A172 (cell line): ENCODE results near the gene ATP5F1B. TPM values are rescaled to one million over a fixed set of nuclear protein-coding genes. Genes with fewer than 3 reads are reported as not detected.
A peak's percentile ranks its signal among the peaks of the same experiment; 100 is the strongest.
"Not testable (repeated sequence)": the region's sequence is repeated elsewhere in the genome, so short reads cannot be mapped to it uniquely, and the experiment has no call there.

Experiments used
- DNase-seq: peaks from one replicate; pipeline ENCODE4 v3.0.0-alpha.2; 2015; ENCODE audit warnings: low spot score
- total RNA-seq: library from RNA; depleted of rRNA; stranded (reverse); fragments of >200 nt; shearing (Covaris generic); gene quantifications from 2 replicates; pipeline ENCODE4 v1.2.3, GENCODE V29; 2014; rRNA removed

The ATP5F1B gene
- total RNA-seq, result 710 and 775 TPM in 2 replicates

- DNase-seq, result peak; percentile 99
Observed at GRCh38 chr12:56645717-56646446, at the start of gene ATP5F1B. ATP5F1B (minus strand) TSS chr12:56645984; CDS start chr12:56645963, 21 bp downstream.

DNA sequence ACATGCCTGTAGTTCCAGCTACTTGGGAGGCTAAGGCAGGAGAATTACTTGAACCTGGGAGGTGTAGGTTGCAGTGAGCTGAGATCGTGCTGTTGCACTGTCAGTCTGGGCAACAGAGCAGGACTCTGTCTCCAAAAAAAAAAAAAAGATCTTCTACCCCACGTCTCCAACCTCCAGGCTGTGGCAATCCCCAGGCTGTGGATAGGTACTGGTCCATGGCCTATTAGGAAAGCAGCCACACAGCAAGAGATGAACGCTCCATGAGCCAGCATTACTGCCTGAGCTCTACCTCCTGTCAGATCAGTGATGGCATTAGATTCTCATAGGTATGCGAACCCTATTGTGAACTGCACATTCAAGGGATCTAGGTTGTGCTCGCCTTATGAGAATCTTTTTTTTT lies 48.4 kb upstream of the ATP5F1B start:
- no peak for DNase-seq

DNA sequence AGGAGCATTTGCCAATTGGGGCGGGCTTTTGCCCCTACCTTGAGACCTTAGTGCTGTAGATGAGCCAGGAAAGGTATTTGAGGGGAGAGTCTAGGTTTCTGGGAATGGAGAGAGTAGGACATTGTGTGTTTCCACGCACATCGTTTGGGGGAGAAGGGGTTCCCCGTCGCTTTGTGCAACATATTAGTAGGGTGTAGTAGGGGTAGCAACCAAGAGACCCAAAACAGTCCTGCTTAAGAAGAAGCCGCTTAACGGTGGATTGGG lies 43.0 kb upstream of the ATP5F1B start:
- DNase-seq, result no peak

GRCh38 chr12:56688129-56688845 lies 42.5 kb upstream of the ATP5F1B start, which contains the start of gene PTGES3:
PTGES3 (minus strand) TSS chr12:56688284; CDS start chr12:56687999, 285 bp downstream.
- DNase-seq, result peak; percentile 95

- DNase-seq, result peak; percentile 35
Observed at GRCh38 chr12:56687223-56688128, 41.7 kb upstream of the ATP5F1B start.

DNA sequence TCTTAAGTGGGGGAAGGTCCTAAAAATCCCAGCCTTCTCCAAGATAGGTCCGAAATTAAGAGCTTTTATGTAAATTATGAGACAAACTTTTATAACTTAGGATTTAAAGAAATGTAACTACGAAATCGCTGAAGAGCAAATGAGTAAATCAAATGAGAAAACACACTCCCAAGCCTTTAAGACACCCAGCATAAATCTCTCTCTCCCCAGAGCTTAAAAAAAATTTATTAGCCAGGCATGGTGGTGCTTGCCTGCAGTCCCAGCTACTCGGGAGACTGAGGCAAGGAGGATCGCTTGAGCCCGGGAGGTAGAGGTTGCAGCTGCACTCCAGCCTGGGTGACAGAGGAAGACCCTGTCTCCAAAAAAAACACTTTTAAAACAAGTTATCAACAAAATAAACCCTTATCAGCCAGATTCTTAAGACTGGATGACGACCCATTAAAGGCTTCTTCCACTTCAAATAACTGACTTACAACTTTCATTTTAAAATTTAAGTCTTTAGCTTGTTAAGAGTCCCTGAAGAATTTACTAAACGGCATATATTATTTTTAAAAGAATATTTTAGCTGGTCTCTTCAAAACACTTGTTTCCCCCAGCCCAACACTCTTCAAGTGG lies 39.1 kb upstream of the ATP5F1B start:
- no peak for DNase-seq

- DNase-seq, result no peak
Observed at GRCh38 chr12:56682323-56682722, 36.5 kb upstream of the ATP5F1B start.

DNA sequence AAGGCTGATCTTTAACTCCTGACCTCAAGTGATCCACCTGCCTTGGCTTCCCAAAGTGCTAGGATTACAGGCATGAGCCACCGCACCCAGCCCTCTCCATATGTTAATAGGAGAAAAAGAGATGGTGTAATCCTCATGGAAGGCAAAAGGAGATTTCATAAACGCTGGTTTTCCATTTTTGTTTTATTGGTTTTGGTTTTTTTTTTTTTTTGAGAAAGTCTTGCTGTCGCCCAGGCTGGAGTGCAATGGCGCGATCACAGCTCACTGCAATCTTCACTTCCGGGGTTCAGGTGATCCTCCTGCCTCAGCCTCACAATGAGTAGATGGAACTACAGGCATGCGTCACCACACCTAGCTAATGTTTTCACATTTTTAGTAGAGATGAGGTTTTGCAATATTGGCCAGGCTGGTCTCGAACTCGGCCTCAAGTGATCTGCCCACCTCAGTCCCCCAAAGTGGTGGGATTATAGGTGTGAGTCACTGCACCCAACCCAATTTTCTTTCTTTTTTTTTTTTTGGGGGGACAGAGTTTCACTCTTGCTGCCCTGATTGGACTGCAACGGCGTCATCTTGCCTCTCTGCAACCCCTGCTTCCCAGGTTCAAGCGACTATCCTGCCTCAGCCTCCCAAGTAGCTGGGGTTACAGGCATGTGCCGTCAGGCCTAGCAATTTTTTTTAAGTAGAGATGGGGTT lies 34.2 kb upstream of the ATP5F1B start:
- DNase-seq, result no peak

GRCh38 chr12:56678852-56679251 lies 33.1 kb upstream of the ATP5F1B start:
- DNase-seq, result no peak

GRCh38 chr12:56677680-56678079 lies 31.9 kb upstream of the ATP5F1B start:
- no peak for DNase-seq

DNA sequence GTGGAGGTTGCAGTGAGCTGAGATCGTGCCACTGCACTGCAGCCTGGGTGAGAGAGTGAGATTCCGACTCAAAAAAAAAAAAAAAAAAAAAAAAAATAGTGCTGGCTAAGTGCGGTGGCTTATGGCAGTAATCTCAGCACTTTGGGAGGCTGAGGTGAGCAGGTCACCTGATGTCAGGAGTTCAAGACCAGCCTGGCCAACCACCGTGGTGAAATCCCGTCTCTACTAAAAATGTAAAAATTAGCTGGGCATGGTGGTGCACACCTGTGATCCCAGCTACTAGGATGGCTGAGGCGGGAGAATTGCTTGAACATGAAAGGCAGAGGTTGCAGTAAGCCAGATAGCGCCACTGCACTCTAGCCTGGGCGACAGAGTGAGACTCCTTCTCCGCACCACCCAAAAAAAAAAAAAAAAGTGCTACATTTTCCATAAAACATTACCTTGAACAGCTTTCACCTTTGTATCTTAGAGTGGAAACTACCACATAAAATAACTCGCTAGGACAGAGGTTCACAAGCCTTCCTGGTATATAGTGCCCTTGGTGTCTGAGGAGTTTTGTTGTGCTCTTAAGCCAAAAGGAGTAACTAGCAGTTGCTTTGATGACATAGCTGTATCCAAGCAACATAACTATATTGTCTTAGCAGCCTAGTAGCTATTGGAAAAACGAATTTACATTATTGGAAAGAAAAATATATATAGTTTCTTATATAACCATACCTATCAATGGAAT lies 31.2 kb upstream of the ATP5F1B start:
- DNase-seq, result no peak

DNA sequence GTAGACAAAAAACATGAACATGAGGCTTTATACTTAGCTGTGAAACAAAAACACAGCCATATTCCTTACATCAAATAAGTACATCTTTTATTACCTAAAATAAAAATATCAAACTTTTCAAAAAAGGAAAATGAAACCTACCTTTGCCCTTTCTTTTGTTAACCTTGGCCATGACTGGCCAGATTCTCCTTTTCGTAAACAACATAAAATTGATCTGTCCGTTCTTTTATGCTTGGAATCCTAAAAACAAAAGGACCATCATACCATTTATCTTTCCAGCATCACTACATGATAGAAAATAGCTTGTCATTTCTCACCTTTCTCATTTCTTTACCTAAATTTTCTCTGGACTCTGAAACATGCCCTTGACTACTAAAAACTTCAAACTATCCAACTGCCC lies 25.8 kb upstream of the ATP5F1B start:
- no peak for DNase-seq

GRCh38 chr12:56670836-56671235 lies 25.1 kb upstream of the ATP5F1B start:
- DNase-seq, result no peak

DNA sequence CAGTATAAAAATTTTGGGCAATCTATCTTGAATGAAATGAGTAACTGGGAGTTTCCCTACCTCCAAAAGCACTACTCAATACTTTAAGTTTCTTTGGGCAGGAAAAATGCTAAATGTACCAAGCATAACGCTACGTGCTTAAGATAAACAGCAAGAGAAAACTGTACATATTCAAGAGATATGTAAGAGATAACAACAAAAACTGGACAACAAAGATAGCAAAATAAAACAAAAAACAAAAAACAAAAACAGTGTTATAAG lies 22.3 kb upstream of the ATP5F1B start:
- no peak for DNase-seq

DNA sequence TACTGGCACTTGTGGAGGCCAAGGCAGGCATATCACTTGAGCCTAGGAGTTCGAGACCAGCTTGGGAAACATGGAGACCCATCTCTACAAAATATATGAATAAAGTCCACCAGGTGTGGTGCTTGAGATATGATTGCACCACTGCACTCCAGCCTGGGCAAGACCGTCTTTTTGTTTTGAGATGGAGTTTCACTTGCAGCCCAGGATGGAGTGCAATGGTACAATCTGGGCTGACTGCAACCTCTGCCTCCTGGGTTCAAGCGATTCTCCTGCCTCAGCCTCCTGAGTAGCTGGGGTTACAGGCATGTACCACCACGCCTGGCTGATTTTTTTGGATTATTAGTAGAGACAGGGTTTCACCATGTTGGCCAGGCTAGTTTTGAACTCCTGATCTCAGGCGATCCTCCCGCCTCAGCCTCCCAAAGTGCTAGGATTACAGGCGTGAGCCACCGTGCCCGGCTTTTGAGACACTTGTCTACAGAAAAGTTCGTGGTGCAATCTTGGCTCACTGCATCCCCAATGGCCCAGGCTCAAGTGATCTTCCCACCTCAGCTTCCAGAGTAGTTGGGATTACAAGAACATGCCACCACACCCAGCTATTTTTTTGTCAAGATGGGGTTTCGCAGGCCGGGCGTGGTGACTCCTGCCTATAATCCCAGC lies 16.3 kb upstream of the ATP5F1B start:
- DNase-seq, result no peak

DNA sequence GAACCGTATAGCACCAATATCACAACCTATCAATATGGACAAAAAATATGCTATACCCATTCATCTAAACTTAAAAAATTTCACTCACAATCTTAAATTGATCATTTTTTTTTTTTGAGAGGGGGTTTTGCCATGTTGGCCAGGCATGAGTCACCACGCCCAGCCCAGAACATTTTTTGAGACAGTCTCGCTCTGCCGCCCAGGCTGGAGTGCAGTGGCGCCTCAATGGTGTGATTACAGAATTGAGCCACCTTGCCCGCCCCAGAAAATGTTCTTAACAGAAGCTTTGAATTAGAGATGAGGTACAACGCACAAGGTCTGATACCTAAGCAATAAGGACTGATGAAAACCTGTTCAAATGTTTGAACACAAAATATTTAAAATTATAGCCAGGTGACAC lies 15.8 kb upstream of the ATP5F1B start:
- no peak for DNase-seq

DNA sequence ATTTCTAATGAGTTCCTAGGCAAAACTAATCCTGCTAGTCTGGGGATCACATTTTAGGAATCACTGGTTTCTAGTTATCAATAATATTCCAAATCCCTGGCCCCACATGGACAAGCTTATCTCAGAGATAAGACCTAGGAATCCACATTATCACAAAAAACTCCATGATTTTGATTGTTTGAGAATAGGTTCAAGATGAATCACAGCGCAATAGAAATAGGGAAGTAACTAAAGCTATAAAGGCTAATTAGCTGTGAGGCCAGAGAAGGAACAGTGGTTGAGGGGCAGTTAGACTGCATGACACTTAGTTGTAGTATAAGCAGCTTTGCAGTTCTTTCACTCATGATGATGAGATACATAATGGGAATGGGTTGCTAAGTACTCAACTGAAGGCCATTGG lies 13.1 kb upstream of the ATP5F1B start:
- no peak for DNase-seq

GRCh38 chr12:56657416-56658379 lies 11.9 kb upstream of the ATP5F1B start:
- DNase-seq, result no peak

DNA sequence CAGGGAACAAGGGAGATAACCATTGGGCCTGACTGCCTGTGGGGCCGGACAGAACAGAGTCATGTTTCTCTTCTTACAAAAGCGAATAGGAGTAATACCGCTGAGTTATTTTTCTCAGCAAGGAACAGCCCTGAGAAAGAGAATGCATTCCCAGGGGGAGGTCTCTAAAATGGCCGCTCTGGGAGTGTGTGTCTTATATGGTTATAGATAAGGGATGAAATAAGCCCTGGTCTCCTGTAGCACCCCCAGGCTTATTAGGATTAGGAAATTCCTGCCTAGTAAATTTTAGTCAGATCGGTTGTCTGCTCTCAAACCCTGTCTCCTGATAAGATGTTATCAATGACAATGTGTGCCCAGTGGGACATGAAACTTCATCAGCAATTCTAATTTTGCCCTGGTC lies 8.0 kb upstream of the ATP5F1B start:
- DNase-seq, result not testable (repeated sequence)
